HG03139 (cell line): Measurements from ENCODE around the gene OR4F17.
"Not testable (repeated sequence)": the region's sequence is repeated elsewhere in the genome, so short reads cannot be mapped to it uniquely, and the experiment has no call there.

ENCODE experiments used
- ATAC-seq: cut with Tn5 transposase; IDR thresholded peaks from one replicate; pipeline ENCODE4 v1.9.1; 2021; ENCODE audit not compliant: unreplicated experiment

Gene OR4F17, protein sequence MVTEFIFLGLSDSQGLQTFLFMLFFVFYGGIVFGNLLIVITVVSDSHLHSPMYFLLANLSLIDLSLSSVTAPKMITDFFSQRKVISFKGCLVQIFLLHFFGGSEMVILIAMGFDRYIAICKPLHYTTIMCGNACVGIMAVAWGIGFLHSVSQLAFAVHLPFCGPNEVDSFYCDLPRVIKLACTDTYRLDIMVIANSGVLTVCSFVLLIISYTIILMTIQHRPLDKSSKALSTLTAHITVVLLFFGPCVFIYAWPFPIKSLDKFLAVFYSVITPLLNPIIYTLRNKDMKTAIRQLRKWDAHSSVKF

DNA sequence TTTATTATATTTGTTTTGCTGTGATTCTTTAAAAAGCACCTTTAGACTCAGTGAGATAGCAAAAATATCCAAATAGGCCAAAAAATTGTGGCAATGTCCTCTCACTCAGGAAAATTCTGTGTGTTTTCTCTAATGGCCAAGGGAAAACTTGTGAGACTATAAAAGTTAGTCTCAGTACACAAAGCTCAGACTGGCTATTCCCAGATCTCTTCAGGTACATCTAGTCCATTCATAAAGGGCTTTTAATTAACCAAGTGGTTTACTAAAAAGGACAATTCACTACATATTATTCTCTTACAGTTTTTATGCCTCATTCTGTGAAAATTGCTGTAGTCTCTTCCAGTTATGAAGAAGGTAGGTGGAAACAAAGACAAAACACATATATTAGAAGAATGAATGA, at the start of gene OR4F17:
Gene OR4F17, plus strand, starts transcription at position 301 of the 400 bp plus-strand sequence. CDS start 3,575 bp downstream, outside the sequence.
- ATAC-seq: not testable (repeated sequence)

- ATAC-seq: not testable (repeated sequence)
Measured at GRCh38 chr19:70793-71192, 36.1 kb upstream of the OR4F17 start.

GRCh38 chr19:82864-83263, 24.0 kb upstream of the OR4F17 start:
- ATAC-seq: not testable (repeated sequence)

DNA sequence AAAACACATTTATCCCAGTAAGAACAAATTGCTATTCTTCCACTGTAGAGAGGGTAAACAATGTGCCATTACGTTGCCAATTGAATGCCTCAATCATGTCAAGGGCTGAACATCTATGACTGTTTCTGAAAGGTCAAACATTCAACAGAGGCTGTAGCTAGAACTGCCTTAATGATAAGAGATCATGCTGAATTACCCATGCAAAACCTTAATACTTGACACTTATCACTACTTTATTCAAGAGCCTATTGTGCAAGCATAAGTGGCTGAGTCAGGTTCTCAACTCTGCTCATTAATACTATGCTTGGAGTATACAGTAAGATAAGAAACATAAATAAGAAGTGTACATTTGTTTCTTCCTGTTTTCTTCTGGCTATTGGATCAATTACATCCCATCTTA, 23.3 kb upstream of the OR4F17 start:
- not testable (repeated sequence) for ATAC-seq

- not testable (repeated sequence) for ATAC-seq
Measured at GRCh38 chr19:90678-91077, 16.2 kb upstream of the OR4F17 start.

GRCh38 chr19:94794-95193, 12.1 kb upstream of the OR4F17 start:
- not testable (repeated sequence) for ATAC-seq

GRCh38 chr19:97647-98046, 9.3 kb upstream of the OR4F17 start:
- not testable (repeated sequence) for ATAC-seq

DNA sequence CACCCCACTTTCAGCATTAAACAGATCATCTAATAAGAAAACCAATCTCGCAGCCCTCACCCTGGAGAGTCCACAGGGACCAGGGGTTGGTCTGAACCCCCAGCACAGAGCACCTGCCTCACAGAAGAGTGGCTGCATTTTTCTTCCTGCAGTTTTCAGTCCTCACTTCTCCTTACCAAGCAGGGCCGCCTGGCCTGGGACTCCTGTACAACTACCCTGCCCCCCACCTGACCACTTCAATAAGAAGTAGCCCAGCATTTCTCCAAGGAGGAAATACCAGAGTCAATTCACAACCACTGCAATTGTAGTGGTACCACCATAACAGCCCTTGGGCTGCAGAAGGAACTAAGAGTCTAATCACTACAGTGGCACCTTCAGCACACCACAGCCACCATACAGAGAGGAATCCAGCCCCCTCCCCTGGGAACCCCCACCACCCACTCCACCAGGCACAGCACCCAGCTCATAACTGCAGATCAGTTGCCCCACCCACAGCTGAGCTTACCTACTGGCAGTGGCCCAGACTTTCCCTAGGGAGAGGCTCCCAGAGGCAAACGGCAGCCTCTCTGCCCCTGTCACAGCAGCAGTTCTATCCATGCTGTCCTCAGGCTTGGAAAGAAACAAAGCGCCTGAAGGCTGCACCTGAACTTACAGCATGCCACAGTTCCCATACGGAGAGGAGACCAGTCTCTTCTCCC, 13.7 kb downstream of the OR4F17 start:
- not testable (repeated sequence) for ATAC-seq
